GM12801 (cell line): ENCODE results near the gene KIF13A.

Source experiments
- TF ChIP-seq, protein P1 (sequence below): IDR thresholded peaks from one replicate; pipeline ENCODE4 v1.5.1; 2011; ENCODE audit warnings: control low read depth; ENCODE audit not compliant: insufficient read length; ENCODE audit errors: extremely low read depth

KIF13A gene

GRCh38 chr6:17905611-17906592 lies 81.5 kb downstream of the KIF13A start:
- TF ChIP-seq, protein P1, sequence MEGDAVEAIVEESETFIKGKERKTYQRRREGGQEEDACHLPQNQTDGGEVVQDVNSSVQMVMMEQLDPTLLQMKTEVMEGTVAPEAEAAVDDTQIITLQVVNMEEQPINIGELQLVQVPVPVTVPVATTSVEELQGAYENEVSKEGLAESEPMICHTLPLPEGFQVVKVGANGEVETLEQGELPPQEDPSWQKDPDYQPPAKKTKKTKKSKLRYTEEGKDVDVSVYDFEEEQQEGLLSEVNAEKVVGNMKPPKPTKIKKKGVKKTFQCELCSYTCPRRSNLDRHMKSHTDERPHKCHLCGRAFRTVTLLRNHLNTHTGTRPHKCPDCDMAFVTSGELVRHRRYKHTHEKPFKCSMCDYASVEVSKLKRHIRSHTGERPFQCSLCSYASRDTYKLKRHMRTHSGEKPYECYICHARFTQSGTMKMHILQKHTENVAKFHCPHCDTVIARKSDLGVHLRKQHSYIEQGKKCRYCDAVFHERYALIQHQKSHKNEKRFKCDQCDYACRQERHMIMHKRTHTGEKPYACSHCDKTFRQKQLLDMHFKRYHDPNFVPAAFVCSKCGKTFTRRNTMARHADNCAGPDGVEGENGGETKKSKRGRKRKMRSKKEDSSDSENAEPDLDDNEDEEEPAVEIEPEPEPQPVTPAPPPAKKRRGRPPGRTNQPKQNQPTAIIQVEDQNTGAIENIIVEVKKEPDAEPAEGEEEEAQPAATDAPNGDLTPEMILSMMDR = no peak

GRCh38 chr6:17904491-17905120 lies 82.8 kb downstream of the KIF13A start:
- TF ChIP-seq, protein P1 = no peak

DNA sequence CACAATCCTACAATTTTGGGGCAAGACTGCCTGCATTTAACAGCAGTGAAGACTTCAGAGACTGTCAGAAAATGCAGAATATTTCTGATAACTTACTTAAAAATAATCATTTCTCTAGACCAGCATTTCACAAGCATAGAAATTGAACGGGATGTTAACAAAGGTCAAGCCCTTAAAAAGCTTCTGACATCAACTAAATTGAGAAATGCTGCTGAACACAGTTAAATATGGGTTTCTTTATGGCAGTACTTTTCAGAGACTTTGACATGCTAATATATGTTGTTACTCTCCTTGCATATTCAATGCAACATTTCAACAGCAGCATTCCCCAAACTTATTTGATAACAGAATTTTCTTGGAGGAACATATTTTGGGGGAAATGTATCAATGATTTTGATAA lies 84.5 kb downstream of the KIF13A start:
- TF ChIP-seq, protein P1 = no peak

DNA sequence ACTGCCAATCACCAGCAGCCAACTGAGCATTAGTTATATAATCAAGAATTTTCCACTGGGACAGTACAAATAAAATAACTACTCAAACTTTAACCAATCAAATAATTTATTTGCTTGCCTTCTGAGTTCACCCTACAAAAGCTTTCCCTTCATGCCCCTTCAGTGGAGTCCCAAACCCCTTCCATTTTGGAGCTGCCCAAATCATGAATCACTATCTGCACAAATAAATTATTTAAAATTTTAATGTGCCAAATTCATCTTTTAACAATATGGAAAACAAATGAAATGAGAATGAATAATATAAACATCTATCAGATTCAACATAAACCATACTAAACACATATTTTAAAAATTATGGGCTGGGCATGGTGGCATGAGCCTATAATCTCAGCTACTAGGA lies 85.9 kb downstream of the KIF13A start:
- TF ChIP-seq, protein P1 = no peak

GRCh38 chr6:17900011-17900410 lies 87.4 kb downstream of the KIF13A start:
- TF ChIP-seq, protein P1 = no peak

GRCh38 chr6:17899491-17899890 lies 87.9 kb downstream of the KIF13A start:
- TF ChIP-seq, protein P1 = no peak

DNA sequence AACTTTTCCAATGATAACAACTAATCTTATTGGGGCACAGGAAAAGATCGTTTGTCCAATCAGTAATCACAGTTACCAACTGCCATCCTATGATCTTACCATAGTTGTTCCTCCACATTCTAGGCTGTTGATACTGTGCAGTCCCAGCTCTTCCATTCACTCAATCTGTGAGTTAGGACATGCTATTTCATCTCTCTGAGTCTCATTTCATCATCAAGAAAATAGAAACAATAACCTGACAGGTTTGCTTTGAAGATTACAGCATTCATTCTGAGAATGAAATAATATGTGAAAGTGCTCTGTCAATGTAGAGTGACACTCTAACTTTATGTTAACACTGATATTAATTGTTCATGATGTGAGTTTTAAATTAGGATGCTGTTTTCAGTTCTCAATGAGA lies 89.8 kb downstream of the KIF13A start:
- TF ChIP-seq, protein P1 = no peak
